HepG2 (cell line): Measurements from ENCODE around the gene POLR3E. TPM values are rescaled to one million over a fixed set of nuclear protein-coding genes. Genes with fewer than 3 reads are reported as not detected.

ENCODE experiments used
- ATAC-seq: fragments of 200-7000 bp; cut with Tn5 transposase; 3 replicates; pipeline ENCODE4 v1.9.1; 2020; ENCODE audit warnings: mild to moderate bottlenecking, moderate library complexity
- BruUV-seq: library from RNA; stranded (reverse); fragments of 400-500 nt; replicated peaks from 2 replicates; lab custom pipeline; 2021; lab: Mats Ljungman, UMichigan
- CTCF ChIA-PET: fragments of 300-600 bp; formaldehyde crosslinking; extraction: SDS; loops from one replicate; lab custom pipeline; 2021; ENCODE audit warnings: low total read pairs, inconsistent platforms, low intra/inter-chr PET ratio; lab: Yijun Ruan, JAX
- POLR2A ChIA-PET: fragments of 350-600 bp; sonication (Branson Sonifier 250); formaldehyde crosslinking; loops from one replicate; lab custom pipeline; 2020; ENCODE audit warnings: antibody characterized with exemption, inconsistent platforms; lab: Yijun Ruan, JAX
- DNase-seq: peaks from one replicate; pipeline ENCODE4 v3.0.0-alpha.2; 2015; ENCODE audit warnings: low spot score
- FAIRE-seq: peaks from 3 replicates; lab custom pipeline; 2011; peaks lifted over from hg19 to GRCh38; lab: Jason Lieb, UNC
- H2AFZ ChIP-seq: one replicate; pipeline ENCODE4 v1.6.1; 2011; ENCODE audit warnings: low read length, inconsistent platforms
- H3K27ac ChIP-seq: fragments of 300-600 bp; 3 replicates; pipeline ENCODE4 v1.8.0; 2011; ENCODE audit warnings: mixed run types, mild to moderate bottlenecking, mixed read lengths, low read length, inconsistent platforms; ENCODE audit not compliant: insufficient read depth; ENCODE audit errors: extremely low read length
- H3K27me3 ChIP-seq, 2 experiments: fragments of 200-600 bp in 1 of 2; 2 replicates in 1 of 2; 3 replicates in 1 of 2; pipeline versions ENCODE4 v1.6.0 to v1.8.0; 2011; ENCODE audit warnings: low read length in 2 of 2, mild to moderate bottlenecking in 2 of 2, moderate library complexity in 2 of 2, inconsistent platforms in 1 of 2; ENCODE audit not compliant: insufficient read depth in 2 of 2, control insufficient read depth in 1 of 2
- H3K36me3 ChIP-seq, 2 experiments: fragments of 200-600 bp in 1 of 2; replicated peaks in 1 of 2; 2 replicates in 1 of 2; 3 replicates in 1 of 2; pipeline versions ENCODE4 v1.5.1 to v1.8.0; 2011; ENCODE audit warnings: low read length in 2 of 2, inconsistent platforms in 1 of 2; ENCODE audit not compliant: insufficient read depth in 2 of 2, control insufficient read depth in 1 of 2
- H3K4me1 ChIP-seq: 2 replicates; pipeline ENCODE4 v1.5.1; 2012; ENCODE audit warnings: low read length, inconsistent platforms; ENCODE audit not compliant: insufficient read depth
- H3K4me2 ChIP-seq: 2 replicates; pipeline ENCODE4 v1.6.0; 2011; ENCODE audit warnings: low read depth, low read length, inconsistent platforms
- H3K4me3 ChIP-seq, 3 experiments: fragments of 200-600 bp in 1 of 3; sonication (generic), shearing (Covaris generic) in 1 of 3; replicated peaks in 1 of 3; 2 replicates each; pipeline ENCODE4 v1.5.1; 2011 to 2016; ENCODE audit warnings: low read length in 3 of 3, inconsistent platforms in 2 of 3, low read depth in 2 of 3, mild to moderate bottlenecking in 2 of 3, control low read depth in 1 of 3, mixed read lengths in 1 of 3; ENCODE audit not compliant: insufficient read depth in 1 of 3
- H3K79me2 ChIP-seq: one replicate; pipeline ENCODE4 v1.6.1; 2011; ENCODE audit warnings: low read length, inconsistent platforms; ENCODE audit not compliant: insufficient read depth
- H3K9ac ChIP-seq: 2 replicates; pipeline ENCODE4 v1.6.0; 2011; ENCODE audit warnings: mild to moderate bottlenecking, low read depth, low read length, inconsistent platforms; ENCODE audit not compliant: insufficient read depth
- H3K9me3 ChIP-seq: 2 replicates; pipeline ENCODE4 v1.5.1; 2012; ENCODE audit warnings: mild to moderate bottlenecking, low read length
- H4K20me1 ChIP-seq: 2 replicates; pipeline ENCODE4 v1.6.0; 2011; ENCODE audit warnings: inconsistent platforms, mild to moderate bottlenecking, low read length, moderate library complexity; ENCODE audit not compliant: insufficient read depth
- AGO2 ChIP-seq: fragments of 200-400 bp; formaldehyde crosslinking; optimal IDR thresholded peaks from 2 replicates; pipeline ENCODE3; 2017; ENCODE audit warnings: mild to moderate bottlenecking, low read depth, low read length, moderate library complexity
- HNRNPL ChIP-seq: fragments of 200-400 bp; formaldehyde crosslinking; IDR thresholded peaks from 2 replicates; pipeline ENCODE4 v1.6.1; 2017; ENCODE audit warnings: mild to moderate bottlenecking, low read depth, low read length
- RBM22 ChIP-seq: fragments of 200-400 bp; formaldehyde crosslinking; optimal IDR thresholded peaks from 2 replicates; pipeline ENCODE3; 2017; ENCODE audit warnings: mild to moderate bottlenecking, low read length, moderate library complexity
- WGBS: methylation state at CpG from one replicate; pipeline ENCODE4 v1.1.6; 2017; ENCODE audit warnings: low lambda C conversion rate; 5-methylcytosine and 5-hydroxymethylcytosine counted together
- in situ Hi-C: cut with HindIII; loops from 2 replicates; pipeline ENCODE4 v1.10.0; 2017; ENCODE audit warnings: low pct_unique_long_range_greater_than_20kb; ENCODE audit not compliant: extremely low pct_ligation_motif_present
- intact Hi-C: fragments of 100-400 bp; cut with micrococcal nuclease; formaldehyde crosslinking; loops from one replicate; pipeline ENCODE4 v1.10.0; 2022; ENCODE audit not compliant: unreplicated experiment
- polyA plus RNA-seq, 8 experiments: library from polyadenylated mRNA; depleted of rRNA in 3 of 8; stranded (reverse) in 7 of 8; unstranded in 1 of 8; fragments of >200 nt; fragmentation: Illumina TruSeq in 4 of 8; extraction: Trizol in 4 of 8; gene quantifications; 2 replicates each; pipeline versions ENCODE4 v1.2.1 to v1.2.3, GENCODE V29; 2011 to 2016; ENCODE audit warnings: low read depth in 4 of 8, missing spikeins in 1 of 8, mixed read lengths in 1 of 8; ENCODE audit not compliant: insufficient read depth in 1 of 8
- total RNA-seq, 5 experiments: library from RNA; depleted of rRNA; stranded (reverse); fragments of >200 nt; fragmentation: Illumina TruSeq; extraction: Trizol; gene quantifications; 2 replicates each; pipeline ENCODE4 v1.2.3, GENCODE V29; 2016; ENCODE audit warnings: low read depth in 1 of 5
- TF ChIP-seq, protein P1 (sequence below): sonication (generic); formaldehyde crosslinking; IDR thresholded peaks from 2 replicates; pipeline ENCODE4 v1.9.0; 2021; ENCODE audit warnings: missing genetic modification reagents, mild to moderate bottlenecking, borderline replicate concordance
- TF ChIP-seq, protein P2 (sequence below): sonication (generic); formaldehyde crosslinking; IDR thresholded peaks from 2 replicates; pipeline ENCODE4 v1.8.0; 2022; ENCODE audit warnings: mild to moderate bottlenecking, missing genetic modification reagents, moderate library complexity

The POLR3E gene
- total and polyA plus RNA-seq, 2 of the 13 experiments (the other 11 are each of a cell fraction or from before 2014, with no cell fraction given), result 135 to 262 TPM

DNA sequence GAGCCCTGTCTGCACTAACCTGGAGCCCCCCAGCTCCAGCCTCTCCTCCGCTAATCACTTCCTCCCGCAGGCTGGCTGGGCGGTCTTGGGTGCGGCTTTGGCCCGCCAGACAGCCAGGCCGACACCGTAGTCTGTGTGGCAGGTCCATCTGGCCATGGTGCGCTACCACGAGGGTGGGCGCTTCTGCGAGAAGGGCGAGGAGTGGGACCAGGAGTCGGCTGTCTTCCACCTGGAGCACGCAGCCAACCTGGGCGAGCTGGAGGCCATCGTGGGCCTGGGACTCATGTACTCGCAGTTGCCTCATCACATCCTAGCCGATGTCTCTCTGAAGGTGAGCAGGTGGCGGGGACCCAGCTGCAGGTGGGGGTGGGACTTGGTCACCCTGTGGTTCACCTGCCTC, 30.7 kb upstream of the POLR3E start:
- no TSS peak for BruUV-seq
- TF ChIP-seq HNRNPL (no peak), AGO2 (peak; percentile 23)
- TF ChIP-seq, all 625 proteins: peak for 1

DNA sequence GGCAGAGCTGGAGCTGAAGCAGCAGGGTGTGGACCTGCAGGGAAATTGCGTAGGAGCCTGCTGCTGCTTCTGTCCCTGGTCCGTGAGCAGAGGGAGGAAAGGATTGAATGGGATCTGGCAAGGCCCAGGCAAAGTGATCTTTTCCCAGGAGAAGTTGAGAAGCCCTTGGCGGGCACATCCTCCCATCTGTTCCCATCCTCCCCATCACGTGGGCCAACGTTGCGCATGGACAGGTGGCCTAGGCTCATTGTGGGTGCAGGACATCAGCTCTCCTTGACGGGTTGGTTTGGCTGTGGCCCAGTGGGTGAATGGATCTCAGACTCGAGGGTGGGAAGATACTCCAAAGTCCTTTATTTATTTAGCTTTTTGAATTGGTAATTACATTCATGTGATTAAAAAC, 29.4 kb upstream of the POLR3E start:
- no peaks in the 10 kb centered on the region for H3K4me1 ChIP-seq
- ChIA-PET POLR2A (no interaction called here), CTCF (no interaction called here)
- TF ChIP-seq, protein P1, sequence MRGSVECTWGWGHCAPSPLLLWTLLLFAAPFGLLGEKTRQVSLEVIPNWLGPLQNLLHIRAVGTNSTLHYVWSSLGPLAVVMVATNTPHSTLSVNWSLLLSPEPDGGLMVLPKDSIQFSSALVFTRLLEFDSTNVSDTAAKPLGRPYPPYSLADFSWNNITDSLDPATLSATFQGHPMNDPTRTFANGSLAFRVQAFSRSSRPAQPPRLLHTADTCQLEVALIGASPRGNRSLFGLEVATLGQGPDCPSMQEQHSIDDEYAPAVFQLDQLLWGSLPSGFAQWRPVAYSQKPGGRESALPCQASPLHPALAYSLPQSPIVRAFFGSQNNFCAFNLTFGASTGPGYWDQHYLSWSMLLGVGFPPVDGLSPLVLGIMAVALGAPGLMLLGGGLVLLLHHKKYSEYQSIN (CRISPR knock-in tag), result no peak
- peak; percentile 17 for TF ChIP-seq RBM22
- TF ChIP-seq, protein P2, sequence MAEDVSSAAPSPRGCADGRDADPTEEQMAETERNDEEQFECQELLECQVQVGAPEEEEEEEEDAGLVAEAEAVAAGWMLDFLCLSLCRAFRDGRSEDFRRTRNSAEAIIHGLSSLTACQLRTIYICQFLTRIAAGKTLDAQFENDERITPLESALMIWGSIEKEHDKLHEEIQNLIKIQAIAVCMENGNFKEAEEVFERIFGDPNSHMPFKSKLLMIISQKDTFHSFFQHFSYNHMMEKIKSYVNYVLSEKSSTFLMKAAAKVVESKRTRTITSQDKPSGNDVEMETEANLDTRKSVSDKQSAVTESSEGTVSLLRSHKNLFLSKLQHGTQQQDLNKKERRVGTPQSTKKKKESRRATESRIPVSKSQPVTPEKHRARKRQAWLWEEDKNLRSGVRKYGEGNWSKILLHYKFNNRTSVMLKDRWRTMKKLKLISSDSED (CRISPR knock-in tag), result 0 out of 2 replicates have a peak, but pooled peaks have one; percentile 58
- no peak overlapping the region for H2AFZ ChIP-seq
- intact Hi-C loops, result no loop called here
- no peak for FAIRE-seq
- 98% methylated on average over 8 of the region's 8 CpGs for WGBS
- H3K4me2 ChIP-seq, result no peak overlapping the region
- no TSS peak for BruUV-seq
- no peak; the same call in 2 of the 3 replicates for ATAC-seq
- in situ Hi-C loops, result no loop called here
- DNase-seq, result no peak
- H3K9me3 ChIP-seq, result no peaks in the 10 kb centered on the region
- H3K4me3 ChIP-seq, result no peak overlapping the region
- H3K36me3 ChIP-seq, result peaks cover 27 to 55% of the 10 kb centered on the region in 2 experiments
- H3K27ac ChIP-seq, result no peak overlapping the region
- H4K20me1 ChIP-seq, result no peaks in the 10 kb centered on the region
- no peak overlapping the region for H3K9ac ChIP-seq
- H3K27me3 ChIP-seq, result no peaks in the 10 kb centered on the region
- no peaks in the 10 kb centered on the region for H3K79me2 ChIP-seq

More for the DNA sequence above, 30.7 kb upstream of the POLR3E start:
- intact Hi-C loops, result no loop called here
- Histone ChIP-seq H3K79me2 (no peaks in the 10 kb centered on the region), H3K4me2 (no peak overlapping the region), H2AFZ (no peak overlapping the region), H3K4me3 (no peak overlapping the region), H4K20me1 (no peaks in the 10 kb centered on the region), H3K9me3 (no peaks in the 10 kb centered on the region), H3K9ac (no peak overlapping the region), H3K27ac (no peak overlapping the region), H3K4me1 (no peaks in the 10 kb centered on the region), H3K27me3 (no peaks in the 10 kb centered on the region), H3K36me3 (peaks cover 26 to 54% of the 10 kb centered on the region in 2 experiments)
- whole genome bisulfite sequencing, result 97% methylated on average over 19 of the region's 19 CpGs
- ATAC-seq (no peak), DNase-seq (no peak), FAIRE-seq (no peak)
- POLR2A ChIA-PET, result no interaction called here
- in situ Hi-C loops, result no loop called here
- CTCF ChIA-PET, result no interaction called here
